Esophagus muscularis mucosa (tissue), 4 donors: ENCODE data around the gene PROZ. TPM values are rescaled to one million over a fixed set of nuclear protein-coding genes. Genes with fewer than 3 reads are reported as not detected.
"Not testable (repeated sequence)": the region's sequence is repeated elsewhere in the genome, so short reads cannot be mapped to it uniquely, and the experiment has no call there.

Source experiments
- DNase-seq: peaks from one replicate; pipeline ENCODE4 v3.0.0-alpha.2; 2017; ENCODE audit errors: extremely low spot score
- H3K27ac ChIP-seq, 4 donors: fragments of 200-600 bp; sonication (generic); replicated peaks in 1 of 4; 1 replicate in 3 of 4; 2 replicates in 1 of 4; pipeline ENCODE4 v1.5.1; 2016 to 2019; ENCODE audit warnings: mild to moderate bottlenecking in 1 of 4
- H3K27me3 ChIP-seq, 4 donors: fragments of 200-600 bp; sonication (generic); one replicate each; pipeline versions ENCODE4 v1.5.1 to v1.6.0; 2016 to 2019
- H3K36me3 ChIP-seq, 4 donors: fragments of 200-600 bp; sonication (generic); one replicate each; pipeline ENCODE4 v1.5.1; 2016 to 2019
- H3K4me1 ChIP-seq, 4 donors: fragments of 200-600 bp; sonication (generic); one replicate each; pipeline ENCODE4 v1.5.1; 2016 to 2019
- H3K4me3 ChIP-seq, 4 donors: fragments of 200-600 bp; sonication (generic); 1 replicate in 2 of 4; 2 replicates in 2 of 4; pipeline ENCODE4 v1.5.1; 2016 to 2019; ENCODE audit warnings: mild to moderate bottlenecking in 4 of 4, moderate library complexity in 1 of 4
- H3K9me3 ChIP-seq, 4 donors: fragments of 200-600 bp; sonication (generic); 1 replicate in 3 of 4; 2 replicates in 1 of 4; pipeline ENCODE4 v1.5.1; 2016 to 2019
- EP300 ChIP-seq: sonication (generic); formaldehyde crosslinking; IDR thresholded peaks from one replicate; pipeline ENCODE4 v1.6.1; 2017; ENCODE audit warnings: antibody characterized with exemption
- POLR2A ChIP-seq: fragments of 450-650 bp; IDR thresholded peaks from one replicate; pipeline ENCODE4 v1.6.1; 2017; ENCODE audit warnings: antibody characterized with exemption, moderate library complexity, mild to moderate bottlenecking, low read depth
- POLR2AphosphoS5 ChIP-seq, 2 donors: sonication (generic); formaldehyde crosslinking; IDR thresholded peaks; one replicate each; pipeline ENCODE4 v1.6.1; 2017; ENCODE audit warnings: antibody characterized with exemption in 2 of 2
- WGBS: methylation state at CpG from one replicate; pipeline ENCODE4 v1.1.5; 2018; 5-methylcytosine and 5-hydroxymethylcytosine counted together
- intact Hi-C: fragments of 100-400 bp; cut with DNase I; formaldehyde crosslinking; loops from one replicate; pipeline ENCODE4 v1.15.1; 2023
- total RNA-seq, 4 donors: library from RNA; depleted of rRNA; stranded (reverse); fragments of >200 nt; gene quantifications; one replicate each; pipeline versions ENCODE4 v1.1.0 to v1.2.1, GENCODE V29; 2016
- TF ChIP-seq, protein P1 (sequence below), 3 experiments: fragments of 200-600 bp in 2 of 3; fragments of 450-650 bp in 1 of 3; sonication (generic) in 2 of 3; IDR thresholded peaks; one replicate each; pipeline ENCODE4 v1.5.1; 2017 to 2019; ENCODE audit warnings: antibody characterized with exemption in 3 of 3, mild to moderate bottlenecking in 2 of 3, moderate library complexity in 1 of 3

The PROZ gene
- total RNA-seq, result not detected

DNA sequence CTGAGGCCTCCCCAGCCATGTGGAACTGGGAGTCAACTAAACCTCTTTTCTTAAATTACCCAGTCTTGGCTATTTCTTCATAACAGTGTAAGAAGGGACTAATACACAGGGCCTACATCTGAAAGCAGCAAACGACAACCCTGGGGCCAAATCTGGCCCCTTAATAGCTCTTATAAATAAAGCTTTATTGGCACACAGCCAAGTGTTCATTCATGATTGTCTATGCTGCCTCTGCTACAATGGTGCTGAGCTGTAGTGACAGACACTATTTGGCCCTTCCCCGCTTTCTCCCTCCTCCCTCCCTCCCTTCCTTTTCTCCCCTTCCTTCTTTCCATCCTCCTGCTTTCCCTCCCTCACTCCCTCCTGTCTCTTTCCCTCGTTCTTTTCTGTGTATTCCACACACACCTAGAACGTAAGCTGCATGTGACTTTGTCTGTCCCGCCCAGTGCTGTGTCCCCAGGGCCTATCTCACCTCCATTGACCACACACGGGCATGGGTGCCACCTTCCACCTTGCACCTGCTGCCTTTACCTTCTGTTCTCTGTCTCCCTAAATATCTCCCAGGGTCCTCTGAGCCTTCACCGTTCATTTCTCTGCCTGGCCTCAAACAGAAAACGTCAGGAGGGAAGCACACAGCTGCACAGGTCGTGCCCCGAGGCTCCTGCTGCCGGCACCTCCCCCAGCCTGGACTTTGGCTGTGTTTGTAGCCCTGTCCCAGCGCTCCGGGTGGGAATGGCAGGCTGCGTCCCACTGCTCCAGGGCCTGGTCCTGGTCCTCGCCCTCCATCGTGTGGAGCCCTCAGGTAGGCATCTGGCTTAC lies at the start of gene PROZ:
TSS of gene PROZ (plus strand) at position 720 of the 819 bp plus-strand sequence. CDS start at position 733, 13 bp downstream.
- WGBS, result 62% methylated on average over 11 of the region's 16 CpGs
- no peak within 1 kb of the TSS for H3K4me3 ChIP-seq
- no peaks in the 10 kb centered on the region for H3K9me3 ChIP-seq
- no peak within 1 kb of the TSS for H3K27ac ChIP-seq
- TF ChIP-seq POLR2AphosphoS5 (IDR thresholded peaks at IDR 0.05) (no peak), EP300 (no peak), POLR2A (no peak)
- TF ChIP-seq, protein P1, sequence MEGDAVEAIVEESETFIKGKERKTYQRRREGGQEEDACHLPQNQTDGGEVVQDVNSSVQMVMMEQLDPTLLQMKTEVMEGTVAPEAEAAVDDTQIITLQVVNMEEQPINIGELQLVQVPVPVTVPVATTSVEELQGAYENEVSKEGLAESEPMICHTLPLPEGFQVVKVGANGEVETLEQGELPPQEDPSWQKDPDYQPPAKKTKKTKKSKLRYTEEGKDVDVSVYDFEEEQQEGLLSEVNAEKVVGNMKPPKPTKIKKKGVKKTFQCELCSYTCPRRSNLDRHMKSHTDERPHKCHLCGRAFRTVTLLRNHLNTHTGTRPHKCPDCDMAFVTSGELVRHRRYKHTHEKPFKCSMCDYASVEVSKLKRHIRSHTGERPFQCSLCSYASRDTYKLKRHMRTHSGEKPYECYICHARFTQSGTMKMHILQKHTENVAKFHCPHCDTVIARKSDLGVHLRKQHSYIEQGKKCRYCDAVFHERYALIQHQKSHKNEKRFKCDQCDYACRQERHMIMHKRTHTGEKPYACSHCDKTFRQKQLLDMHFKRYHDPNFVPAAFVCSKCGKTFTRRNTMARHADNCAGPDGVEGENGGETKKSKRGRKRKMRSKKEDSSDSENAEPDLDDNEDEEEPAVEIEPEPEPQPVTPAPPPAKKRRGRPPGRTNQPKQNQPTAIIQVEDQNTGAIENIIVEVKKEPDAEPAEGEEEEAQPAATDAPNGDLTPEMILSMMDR (IDR thresholded peaks at IDR 0.05), result no peak
- peaks cover 6 to 12% (median 10%) of the 10 kb centered on the region in 4 donors for H3K4me1 ChIP-seq
- intact Hi-C loops, result loop anchor here (10.0 kb wide), 1 partner anchor 327 kb away; no protein-coding TSS in a partner anchor
- no peak for DNase-seq
- peaks cover 0 to 33% (median 7%) of the 10 kb centered on the region in 4 donors for H3K27me3 ChIP-seq
- H3K36me3 ChIP-seq, result no peaks in the 10 kb centered on the region

GRCh38 chr13:113109151-113110047 lies 49.0 kb upstream of the PROZ start:
- H3K27ac ChIP-seq, result no peak overlapping the region
- H3K4me1 ChIP-seq, result peaks cover 12 to 20% (median 18%) of the 10 kb centered on the region in 4 donors
- no peaks in the 10 kb centered on the region for H3K36me3 ChIP-seq
- no peak for DNase-seq
- no peaks in the 10 kb centered on the region for H3K9me3 ChIP-seq
- H3K4me3 ChIP-seq, result peak overlapping the region; percentile 48 to 54 (median 51)
- peaks cover 6 to 47% (median 19%) of the 10 kb centered on the region in 4 donors for H3K27me3 ChIP-seq
- TF ChIP-seq POLR2A, result no peak
- TF ChIP-seq, protein P1 (IDR thresholded peaks at IDR 0.05), result no peak
- TF ChIP-seq EP300, result no peak
- TF ChIP-seq POLR2AphosphoS5 (IDR thresholded peaks at IDR 0.05), result no peak
- intact Hi-C loops, result no loop called here
- 47% methylated on average over 43 of the region's 73 CpGs for WGBS

DNA sequence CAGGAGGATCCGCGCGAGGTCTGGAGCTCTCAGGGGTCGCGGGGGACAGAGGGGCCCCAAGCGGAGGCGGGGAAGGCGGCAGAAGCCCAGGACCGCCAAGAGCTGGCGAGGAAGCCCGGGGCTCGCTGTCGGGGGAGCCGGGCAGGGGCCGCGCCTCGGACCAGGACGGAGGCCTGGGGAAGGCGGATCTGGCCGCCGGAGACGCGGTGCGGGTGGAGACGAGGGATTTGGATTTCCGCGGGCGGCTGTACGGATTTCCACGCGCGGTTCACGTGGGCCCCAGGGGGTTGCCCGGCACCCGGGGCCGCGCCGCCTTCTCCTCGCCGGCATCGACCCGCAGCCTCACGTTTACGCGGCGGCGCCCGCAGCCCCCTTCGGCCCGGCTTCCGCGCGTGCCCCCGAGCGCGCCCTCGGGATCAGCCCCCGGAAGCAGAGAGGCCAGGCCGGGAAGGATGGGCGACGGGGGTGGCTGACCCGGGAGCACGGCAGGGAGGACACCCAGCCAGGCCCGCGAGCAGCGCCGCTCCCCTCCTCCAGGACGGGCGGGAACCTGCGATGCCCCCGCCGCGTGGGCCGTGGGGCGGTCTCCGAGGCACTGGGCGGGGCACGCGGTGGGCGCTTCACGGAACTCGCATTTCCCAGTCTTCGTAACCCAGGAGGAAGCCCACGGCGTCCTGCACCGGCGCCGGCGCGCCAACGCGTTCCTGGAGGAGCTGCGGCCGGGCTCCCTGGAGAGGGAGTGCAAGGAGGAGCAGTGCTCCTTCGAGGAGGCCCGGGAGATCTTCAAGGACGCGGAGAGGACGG lies 48.2 kb upstream of the PROZ start:
- no peak for DNase-seq
- under 1% methylated on average over 38 of the region's 99 CpGs for WGBS
- TF ChIP-seq POLR2A, result no peak
- TF ChIP-seq EP300, result no peak
- no peak for TF ChIP-seq POLR2AphosphoS5 (IDR thresholded peaks at IDR 0.05)
- TF ChIP-seq, protein P1 (IDR thresholded peaks at IDR 0.05), result no peak
- Histone ChIP-seq H3K4me1 (peaks cover 12 to 20% (median 18%) of the 10 kb centered on the region in 4 donors), H3K27me3 (peaks cover 6 to 43% (median 19%) of the 10 kb centered on the region in 4 donors), H3K4me3 (peak overlapping the region; percentile 48 to 54 (median 51)), H3K9me3 (no peaks in the 10 kb centered on the region), H3K36me3 (no peaks in the 10 kb centered on the region), H3K27ac (no peak overlapping the region)
- intact Hi-C loops, result no loop called here

DNA sequence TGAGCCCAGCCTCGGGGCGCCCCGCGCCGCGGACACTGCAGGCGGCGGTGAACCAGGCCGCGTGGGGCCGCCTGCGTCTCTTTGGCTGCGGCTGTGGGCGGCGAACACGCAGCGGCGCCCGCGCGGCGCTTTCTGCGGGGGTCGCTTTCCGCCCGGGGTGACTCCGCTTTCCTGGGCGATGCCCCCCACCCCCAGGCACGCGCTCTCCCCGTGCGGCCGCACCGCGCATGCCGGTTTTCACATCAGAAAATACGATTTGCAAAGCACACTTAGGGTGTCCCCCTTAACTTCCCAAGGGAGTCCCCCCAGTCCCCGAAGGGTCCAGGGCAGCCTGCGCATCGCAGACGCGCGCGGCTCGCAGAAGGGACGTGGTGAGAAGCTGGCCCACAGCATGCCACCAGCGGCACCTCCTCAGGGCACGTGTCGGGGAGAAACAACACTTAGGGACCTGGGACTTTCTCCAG lies 47.6 kb upstream of the PROZ start:
- Histone ChIP-seq H3K9me3 (no peaks in the 10 kb centered on the region), H3K27ac (no peak overlapping the region), H3K27me3 (peaks cover 6 to 40% (median 19%) of the 10 kb centered on the region in 4 donors), H3K4me1 (peaks cover 12 to 20% (median 18%) of the 10 kb centered on the region in 4 donors), H3K4me3 (peak overlapping the region; percentile 48 to 54 (median 51)), H3K36me3 (no peaks in the 10 kb centered on the region)
- TF ChIP-seq, protein P1 (IDR thresholded peaks at IDR 0.05), result no peak
- no peak for TF ChIP-seq POLR2AphosphoS5 (IDR thresholded peaks at IDR 0.05)
- TF ChIP-seq EP300, result no peak
- no peak for TF ChIP-seq POLR2A
- 25% methylated on average over 4 of the region's 49 CpGs for WGBS
- no peak for DNase-seq
- intact Hi-C loops, result no loop called here

DNA sequence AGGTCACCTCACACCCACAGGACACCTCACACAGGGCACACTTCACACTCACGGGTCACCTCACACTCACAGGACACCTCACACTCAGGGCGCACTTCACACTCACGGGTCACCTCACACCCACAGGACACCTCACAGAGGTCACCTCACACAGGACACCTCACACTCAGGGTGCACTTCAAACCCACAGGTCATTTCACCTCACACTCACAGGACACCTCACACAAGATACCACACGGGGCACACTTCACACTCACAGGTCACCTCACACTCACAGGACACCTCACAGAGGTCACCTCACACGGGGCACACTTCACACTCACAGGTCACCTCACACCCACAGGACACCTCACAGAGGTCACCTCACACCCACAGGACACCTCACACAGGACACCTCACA lies 46.6 kb upstream of the PROZ start:
- peaks cover 12 to 20% (median 18%) of the 10 kb centered on the region in 4 donors for H3K4me1 ChIP-seq
- DNase-seq, H3K9me3 ChIP-seq, H3K27ac ChIP-seq, H3K36me3 ChIP-seq, intact Hi-C loops, H3K4me3 ChIP-seq: not testable (repeated sequence)
- 77% methylated on average over 5 of the region's 5 CpGs for WGBS
- peaks cover 6 to 34% (median 19%) of the 10 kb centered on the region in 4 donors for H3K27me3 ChIP-seq

DNA sequence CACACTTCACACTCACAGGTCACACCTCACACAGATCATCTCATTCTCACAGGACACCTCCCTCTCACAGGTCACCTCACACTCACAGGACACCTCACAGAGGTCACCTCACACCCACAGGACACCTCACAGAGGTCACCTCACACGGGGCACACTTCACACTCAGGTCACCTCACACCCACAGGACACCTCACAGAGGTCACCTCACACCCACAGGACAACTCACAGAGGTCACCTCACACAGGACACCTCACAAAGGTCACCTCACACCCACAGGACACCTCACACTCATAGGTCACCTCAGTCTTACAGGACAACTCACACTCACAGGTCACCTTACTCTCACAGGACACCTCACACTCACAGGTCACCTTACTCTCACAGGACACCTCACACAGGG lies 46.0 kb upstream of the PROZ start:
- DNase-seq, intact Hi-C loops, H3K36me3 ChIP-seq, H3K27ac ChIP-seq, H3K4me3 ChIP-seq, H3K9me3 ChIP-seq: not testable (repeated sequence)
- peaks cover 12 to 20% (median 18%) of the 10 kb centered on the region in 4 donors for H3K4me1 ChIP-seq
- H3K27me3 ChIP-seq, result peaks cover 6 to 32% (median 19%) of the 10 kb centered on the region in 4 donors
- 64% methylated on average over 1 of the region's 1 CpG for WGBS
